SKM-1 (cell line): ENCODE results near the gene PDE4D.

Source experiments
- DNase-seq: peaks from one replicate; lab custom pipeline; 2025; ENCODE audit not compliant: unreplicated experiment; lab: John Stamatoyannopoulos, UW

Gene PDE4D

DNA sequence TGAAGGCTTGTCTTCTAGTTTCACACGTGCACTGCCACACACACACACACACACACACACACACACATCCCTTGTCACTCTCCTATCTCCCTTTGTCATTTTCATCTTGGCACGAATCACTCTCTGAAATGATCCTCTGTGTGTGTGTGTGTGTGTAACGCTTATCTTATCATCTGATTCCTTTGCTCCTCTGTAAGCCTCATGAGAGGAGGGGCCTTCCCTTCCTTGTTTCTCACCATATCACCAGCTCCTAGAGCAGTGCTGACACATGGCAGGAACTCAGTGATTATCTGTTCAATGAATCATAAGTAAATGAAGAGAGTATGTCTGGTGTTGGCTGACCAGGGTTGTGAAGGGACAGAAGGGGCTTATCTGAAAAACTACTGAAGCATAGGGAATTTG, 53.3 kb downstream of the PDE4D start:
- no peak for DNase-seq

DNA sequence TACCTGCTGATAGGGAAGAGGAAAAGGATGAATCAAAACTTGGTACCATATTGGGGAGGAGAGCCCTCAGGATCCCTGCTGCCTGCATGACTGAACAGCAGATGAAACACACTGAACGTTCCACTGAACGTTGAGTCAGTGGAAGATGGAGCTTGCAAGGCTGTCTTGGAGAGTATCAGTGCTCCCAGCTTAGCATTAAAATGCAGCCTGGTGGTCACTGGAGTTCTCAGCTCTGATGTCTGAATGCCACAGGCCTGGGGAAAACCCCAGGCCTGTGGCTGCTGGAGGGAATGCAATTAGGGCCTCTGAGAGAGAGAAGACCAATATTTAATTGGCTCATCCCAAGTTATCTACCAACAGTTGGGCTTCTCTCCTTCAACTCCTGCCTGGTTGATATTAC, 54.5 kb downstream of the PDE4D start:
- no peak for DNase-seq

DNA sequence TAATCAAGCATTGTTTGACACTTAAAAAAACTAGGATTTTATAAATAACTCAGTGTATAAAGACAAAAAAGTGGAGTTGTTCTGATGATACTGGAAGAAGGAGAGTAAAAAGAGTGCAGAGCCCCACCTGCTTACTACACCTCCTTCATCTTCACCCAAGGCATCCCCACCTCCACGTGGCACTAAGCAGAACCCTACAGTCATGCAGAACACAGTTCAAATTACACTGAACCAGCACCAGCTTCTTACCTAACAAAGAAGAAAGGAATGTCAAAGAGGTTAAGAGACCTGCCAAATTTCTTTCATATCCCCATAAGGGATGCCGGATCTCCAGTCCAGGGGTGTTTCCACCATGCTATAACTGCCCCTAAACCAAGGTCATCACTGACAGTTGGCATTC, 55.5 kb downstream of the PDE4D start:
- DNase-seq = no peak

DNA sequence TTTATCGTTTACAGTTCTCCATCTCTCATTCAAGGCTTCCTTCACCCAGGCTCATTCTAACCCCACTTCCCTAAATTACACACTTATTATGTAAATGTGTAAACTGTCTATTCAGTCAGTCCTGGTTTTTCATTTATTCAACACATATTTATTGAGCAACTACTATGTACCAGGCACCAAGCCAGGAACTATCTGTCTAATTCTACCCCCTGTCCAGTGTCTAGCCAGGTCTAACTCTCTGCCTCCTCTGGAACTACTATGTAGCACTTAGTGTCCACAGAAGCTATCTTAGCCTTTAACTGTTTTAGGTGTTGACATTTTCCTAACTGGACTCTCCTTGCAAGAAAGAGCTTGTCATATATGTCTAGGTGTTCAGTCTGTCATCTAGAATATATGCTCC, 56.5 kb downstream of the PDE4D start:
- DNase-seq = no peak

DNA sequence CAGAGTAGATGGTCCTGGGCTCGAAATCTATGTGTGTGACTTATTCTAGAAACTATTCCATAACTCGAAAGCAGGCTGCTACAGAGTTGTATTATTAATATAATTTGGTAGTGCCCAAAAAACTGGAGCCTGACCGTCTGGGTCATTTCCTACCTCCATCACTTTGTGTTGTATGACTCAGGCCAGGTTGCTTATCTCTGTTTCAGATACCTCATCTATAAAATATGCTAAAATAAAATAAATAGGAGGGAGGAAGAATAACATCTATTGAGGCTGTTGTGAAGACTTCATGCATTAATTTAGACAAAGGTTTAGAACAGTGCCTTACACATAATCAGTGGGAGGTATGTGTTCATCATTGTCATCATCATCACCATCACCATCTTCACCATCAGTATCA, 57.7 kb downstream of the PDE4D start:
- no peak for DNase-seq

DNA sequence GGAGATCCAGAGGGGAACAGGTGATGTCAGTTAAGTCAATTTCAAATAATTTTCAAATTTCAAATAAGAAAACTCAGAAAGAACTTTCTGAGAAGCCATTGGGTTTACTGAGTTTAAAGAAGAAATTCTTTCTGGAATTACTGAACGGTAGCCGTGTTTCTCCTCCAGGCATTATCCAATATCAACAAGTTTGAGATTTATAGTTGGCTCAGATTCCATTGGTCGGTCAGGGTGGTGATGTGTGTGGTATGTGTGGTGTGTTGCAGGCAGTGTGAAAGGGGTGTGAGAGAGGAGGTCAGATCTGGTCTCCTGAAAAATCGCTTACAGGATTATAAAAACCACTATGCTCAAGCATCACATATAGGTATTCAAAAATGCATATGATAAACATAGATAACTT, 60.1 kb downstream of the PDE4D start:
- DNase-seq = no peak

- no peak for DNase-seq
Measured at GRCh38 chr5:59832577-59833301, 60.8 kb downstream of the PDE4D start.

- no peak for DNase-seq
Measured at GRCh38 chr5:59831326-59832010, 62.1 kb downstream of the PDE4D start.

DNA sequence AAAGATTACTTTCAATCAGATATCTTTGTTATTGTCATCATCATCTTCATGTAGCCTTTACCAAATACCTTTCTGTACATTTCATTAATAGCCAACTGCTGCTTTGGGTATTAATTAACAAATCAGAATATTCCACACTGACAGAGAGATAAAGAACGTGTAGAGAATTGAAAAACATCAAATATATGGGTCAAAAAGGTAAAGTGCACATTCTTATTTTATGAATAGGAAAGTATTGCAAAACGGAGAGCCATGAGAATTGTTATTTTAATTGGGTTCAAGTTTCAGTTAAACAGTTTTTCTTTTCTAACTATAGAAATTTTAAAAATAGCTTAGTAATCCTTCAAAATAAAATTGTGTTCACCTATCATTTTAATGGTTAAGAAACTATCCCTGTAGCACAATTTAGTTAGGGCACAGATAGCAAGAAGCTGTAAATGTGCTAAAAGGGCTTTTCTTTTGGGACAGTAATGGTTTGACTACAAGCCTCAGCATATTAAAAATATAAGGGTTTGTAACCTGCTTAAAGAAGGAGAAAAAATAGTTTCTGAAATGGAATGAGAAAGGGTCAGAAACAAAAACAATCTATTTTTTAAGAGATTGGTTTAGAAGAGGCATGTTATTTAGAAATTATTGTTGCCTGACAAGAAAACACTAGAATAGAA, 62.9 kb downstream of the PDE4D start:
- DNase-seq = no peak

GRCh38 chr5:59829922-59830321, 63.6 kb downstream of the PDE4D start:
- DNase-seq = no peak

DNA sequence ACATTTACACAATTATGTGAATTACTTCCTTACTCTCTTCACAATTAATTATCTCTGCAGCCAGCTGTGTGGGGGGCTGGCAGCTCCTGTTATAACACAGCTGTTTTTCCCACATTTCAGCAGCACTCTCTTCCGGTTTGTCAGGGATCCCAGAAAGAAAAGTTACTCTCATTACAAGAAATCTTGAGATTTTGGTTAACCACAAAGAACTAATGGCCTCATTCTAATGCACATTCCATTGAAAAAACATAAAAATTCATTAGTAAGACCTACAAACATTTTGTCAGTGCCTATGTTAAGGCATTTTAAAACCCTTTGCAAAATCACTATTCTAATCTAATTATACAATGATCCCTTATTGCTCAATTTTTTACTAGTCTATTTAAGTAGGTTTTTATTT, 64.1 kb downstream of the PDE4D start:
- no peak for DNase-seq

DNA sequence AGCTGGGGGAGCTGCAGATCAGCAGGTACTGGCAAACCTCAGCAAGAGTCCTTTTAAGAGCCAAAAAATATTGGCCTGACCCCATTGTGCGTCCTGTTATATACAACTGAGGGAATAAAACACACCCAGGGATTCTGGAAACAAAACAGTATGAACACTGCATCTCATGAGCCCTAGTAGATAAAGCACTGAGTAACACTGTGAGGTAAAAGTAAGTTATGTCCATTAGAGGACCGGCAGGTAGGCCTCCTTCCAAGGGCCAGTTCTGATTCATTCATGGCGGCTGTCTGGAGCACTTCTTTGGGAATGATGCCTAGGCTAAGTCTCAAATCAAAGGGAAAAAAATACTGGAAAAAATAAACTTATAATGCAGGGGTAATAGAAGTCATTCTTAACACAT, 64.9 kb downstream of the PDE4D start:
- no peak for DNase-seq

- no peak for DNase-seq
Measured at GRCh38 chr5:59826996-59827395, 66.5 kb downstream of the PDE4D start.

GRCh38 chr5:59823420-59823819, 70.1 kb downstream of the PDE4D start:
- DNase-seq = no peak

- no peak for DNase-seq
Measured at GRCh38 chr5:59819806-59820205, 73.7 kb downstream of the PDE4D start.

GRCh38 chr5:59817536-59817935, 76.0 kb downstream of the PDE4D start:
- DNase-seq = no peak

DNA sequence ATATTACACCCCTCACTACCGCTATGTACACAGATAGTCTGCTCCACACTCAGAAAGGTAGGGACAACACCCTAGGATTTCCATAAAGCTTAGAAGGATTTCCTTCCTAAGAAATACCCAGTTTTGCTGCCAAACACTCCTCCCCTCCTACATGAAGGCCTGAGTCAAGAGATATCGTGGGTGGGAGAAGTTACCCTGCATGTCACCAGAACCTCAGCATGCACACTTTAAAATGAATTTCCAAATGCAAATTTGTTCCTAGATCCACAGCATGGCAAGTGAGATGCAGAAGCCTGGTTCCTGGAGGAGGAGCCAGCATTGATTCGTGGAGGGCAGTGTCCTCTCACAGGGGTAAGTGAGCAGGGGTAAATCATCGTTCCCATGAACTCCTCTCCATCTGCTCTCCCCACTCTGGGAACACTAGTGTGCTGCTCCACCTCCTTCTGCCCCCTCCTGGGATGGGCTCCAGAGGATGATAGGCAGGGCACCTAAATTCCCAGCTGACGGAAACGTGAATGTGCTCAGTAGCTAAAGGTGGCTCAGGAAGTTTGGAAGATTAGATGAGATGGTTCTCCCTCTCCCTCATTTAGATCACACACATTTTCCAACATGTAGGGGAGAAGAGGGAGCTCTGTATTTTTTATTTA, 76.7 kb downstream of the PDE4D start:
- no peak for DNase-seq

DNA sequence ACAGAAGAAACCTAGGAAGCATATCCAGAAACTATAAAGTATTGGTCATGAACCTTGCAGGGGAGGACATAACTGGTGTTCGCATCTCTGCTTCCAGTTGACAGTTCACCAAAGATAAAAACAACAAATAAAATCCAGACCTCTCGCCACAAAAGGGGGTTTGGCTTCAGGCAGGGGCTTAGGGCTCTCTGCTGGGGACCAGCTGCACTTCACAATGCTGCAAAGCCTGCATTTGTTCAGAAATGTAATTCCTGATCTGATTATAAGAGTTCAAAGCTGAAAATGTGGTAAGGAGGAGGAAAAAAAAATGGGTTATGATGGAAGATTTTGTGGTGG, 79.0 kb downstream of the PDE4D start:
- no peak for DNase-seq

DNA sequence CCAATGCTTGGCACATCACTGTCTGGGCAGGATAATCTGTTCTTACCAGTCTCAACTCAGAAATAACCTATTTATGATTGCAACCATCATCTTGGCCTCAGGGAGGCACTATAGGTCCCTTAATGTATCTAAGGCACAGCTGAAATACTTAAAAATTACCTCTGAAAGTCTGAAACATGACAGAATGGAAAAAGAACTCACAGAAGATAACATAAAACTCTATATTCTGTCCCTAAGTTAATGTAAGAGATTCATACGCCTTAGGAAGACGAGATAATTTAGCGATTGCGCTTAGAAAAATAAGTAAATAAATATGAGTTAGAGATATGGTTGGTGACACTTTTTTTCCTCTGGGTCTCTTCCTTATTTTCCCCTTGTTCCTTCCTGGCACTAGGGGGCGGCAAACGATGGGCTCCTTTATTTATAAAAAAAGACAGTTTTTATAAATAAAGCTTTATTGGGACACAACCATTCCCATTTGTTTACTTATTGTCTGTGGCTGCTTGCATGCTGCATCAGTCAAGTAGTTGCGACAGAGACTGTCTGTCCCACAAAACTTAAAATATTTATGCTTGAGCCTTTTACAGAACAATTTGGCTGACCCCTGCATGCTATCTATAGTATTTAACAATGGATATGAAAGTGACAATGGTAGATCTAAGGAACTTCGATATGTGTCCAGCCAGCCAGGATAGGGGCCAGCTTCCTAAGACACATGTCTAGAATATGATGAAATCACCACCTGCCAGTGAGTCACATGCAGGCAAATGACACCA, 79.6 kb downstream of the PDE4D start:
- peak; percentile 77 for DNase-seq

DNA sequence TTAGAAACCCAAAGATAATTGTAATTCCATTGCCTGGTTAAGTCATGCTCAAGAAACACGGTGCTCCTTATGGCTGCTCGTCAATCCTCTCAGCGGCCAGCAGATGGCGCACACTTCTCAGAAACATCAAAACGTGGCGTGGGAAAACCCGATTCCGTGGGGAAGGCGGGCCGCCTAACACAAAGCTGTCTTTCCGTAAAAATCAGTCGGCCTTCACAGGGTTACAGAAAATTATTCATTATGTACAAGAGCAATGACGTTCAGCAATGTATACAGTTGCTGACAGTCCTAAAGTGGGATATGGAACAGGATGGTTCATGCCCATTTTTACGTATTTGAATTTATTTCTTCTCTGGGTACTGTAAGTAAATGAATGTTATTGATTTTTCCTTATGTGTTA, 83.5 kb downstream of the PDE4D start:
- DNase-seq = peak; percentile 27

- DNase-seq = no peak
Measured at GRCh38 chr5:59807806-59808205, 85.7 kb downstream of the PDE4D start.
